ENCODE results near the gene RASL11B.

RASL11B gene

GRCh38 chr4:52853351-52853750, 8.8 kb upstream of the RASL11B start:
- no peak overlapping the region for H3K27ac ChIP-seq
- no peak for TF ChIP-seq CTCF (IDR thresholded peaks at IDR 0.05)
- no peak for TF ChIP-seq ZFX (IDR thresholded peaks at IDR 0.05; ENCODE audit: borderline replicate concordance)

DNA sequence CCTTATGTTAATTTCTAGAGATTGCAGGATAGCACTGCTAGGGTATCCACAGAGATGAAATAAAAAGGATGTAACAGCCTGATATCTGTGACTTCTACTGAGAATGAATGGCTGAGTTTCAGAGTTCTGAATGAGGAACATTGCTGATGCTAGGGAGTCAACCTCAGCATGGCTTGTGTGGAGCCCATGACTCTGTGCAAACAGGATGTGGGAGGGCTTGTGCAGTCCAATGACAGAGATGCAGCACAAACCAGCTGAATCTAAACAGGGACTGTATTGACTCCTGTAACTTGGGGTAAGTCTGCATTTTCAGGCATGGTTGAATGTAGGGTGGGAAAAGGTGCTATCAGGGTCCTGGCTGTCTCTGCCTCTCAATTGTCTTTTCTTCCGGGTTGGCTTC, 5.3 kb upstream of the RASL11B start:
- TF ChIP-seq CTCF (IDR thresholded peaks at IDR 0.05) (no peak), ZFX (IDR thresholded peaks at IDR 0.05; ENCODE audit: borderline replicate concordance) (no peak)
- no peak overlapping the region for H3K27ac ChIP-seq

DNA sequence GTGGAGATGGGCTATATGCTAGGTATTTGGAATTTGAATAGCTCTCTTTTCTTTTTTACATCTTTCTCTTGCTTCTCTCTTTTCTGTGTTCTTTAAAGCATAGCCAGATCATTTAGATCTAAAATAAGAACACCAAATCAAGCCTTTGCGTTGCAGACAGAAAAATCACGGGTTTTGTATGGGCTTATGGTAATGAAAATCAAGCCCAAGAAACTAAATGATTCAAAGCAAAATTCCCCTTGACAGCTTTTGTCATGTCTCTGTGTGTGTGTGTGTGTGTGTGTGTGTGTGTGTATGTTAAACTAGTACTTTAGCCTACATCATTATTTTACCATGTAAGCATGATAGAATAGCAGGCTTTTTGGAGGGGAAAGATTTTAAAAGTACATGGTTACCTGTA, 1.8 kb upstream of the RASL11B start:
- TF ChIP-seq ZFX (IDR thresholded peaks at IDR 0.05; ENCODE audit: borderline replicate concordance) = no peak
- no peak for TF ChIP-seq CTCF (IDR thresholded peaks at IDR 0.05)
- H3K27ac ChIP-seq = no peak overlapping the region

DNA sequence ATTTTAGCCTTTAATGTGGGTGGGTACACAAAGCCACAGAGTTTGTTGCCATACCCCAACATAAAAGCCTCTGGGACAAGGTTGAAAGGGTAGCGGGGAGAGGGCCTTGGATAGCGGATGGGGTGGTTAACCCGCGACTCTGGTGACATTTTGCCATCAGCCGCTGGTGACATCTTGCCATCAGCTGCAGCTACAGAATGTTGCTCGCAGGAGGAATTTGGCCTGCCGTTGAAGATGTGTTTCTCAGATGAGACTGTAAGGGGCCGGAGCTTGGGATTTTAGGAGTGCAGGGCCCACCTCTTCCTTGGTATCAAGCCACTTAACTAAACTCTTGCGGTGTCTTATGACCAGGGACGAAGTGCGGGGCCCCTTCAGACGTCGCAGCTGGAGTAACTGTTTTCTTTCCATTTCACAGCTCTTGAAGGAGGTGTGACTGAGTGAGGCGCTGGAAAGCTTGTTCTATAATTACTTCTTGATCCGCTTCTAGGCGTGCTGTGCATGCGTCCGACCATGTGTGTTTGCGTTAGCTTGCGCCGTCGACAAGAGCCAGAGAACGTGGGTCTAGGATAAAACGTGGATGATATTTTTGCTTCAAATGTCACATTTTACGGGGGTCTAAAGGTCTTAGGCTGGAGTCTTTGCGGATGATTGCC, 820 bp upstream of the RASL11B start:
- TF ChIP-seq CTCF (IDR thresholded peaks at IDR 0.05) (no peak), ZFX (IDR thresholded peaks at IDR 0.05; ENCODE audit: borderline replicate concordance) (no peak)
- H3K27ac ChIP-seq = no peak overlapping the region

DNA sequence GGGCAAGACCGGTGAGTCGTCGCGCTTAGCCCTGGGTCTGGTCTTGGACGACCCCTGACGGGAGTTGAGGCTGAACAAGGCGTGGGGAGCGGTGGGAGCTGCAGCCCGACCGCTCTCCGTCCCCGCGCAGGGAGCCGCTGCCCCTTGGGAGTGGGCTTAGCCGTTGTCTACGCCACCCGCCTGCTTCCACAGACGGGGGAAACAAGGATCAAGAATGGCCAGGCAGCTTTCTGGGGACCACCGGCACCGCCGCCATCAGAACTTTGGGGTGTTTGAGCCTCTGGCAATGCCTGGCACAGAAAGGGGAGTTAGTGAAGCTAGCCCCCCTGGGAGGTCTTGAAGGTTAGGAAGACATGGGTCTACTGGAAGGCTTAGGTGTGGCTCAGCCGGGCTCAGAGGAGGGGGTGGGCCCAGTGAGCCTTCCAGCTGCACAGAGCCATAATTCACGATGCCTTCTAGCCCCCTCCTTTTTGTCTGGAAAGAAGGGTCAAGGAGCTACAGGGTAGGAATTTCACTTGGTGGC, 583 bp downstream of the RASL11B start:
- no peak overlapping the region for H3K27ac ChIP-seq

GRCh38 chr4:52863324-52863723, 1.2 kb downstream of the RASL11B start:
- no peak overlapping the region for H3K27ac ChIP-seq
- TF ChIP-seq CTCF (IDR thresholded peaks at IDR 0.05) (no peak), ZFX (IDR thresholded peaks at IDR 0.05; ENCODE audit: borderline replicate concordance) (no peak)

More for the DNA sequence above, 583 bp downstream of the RASL11B start:
- TF ChIP-seq ZFX (IDR thresholded peaks at IDR 0.05; ENCODE audit: borderline replicate concordance) (no peak), CTCF (IDR thresholded peaks at IDR 0.05) (no peak)

DNA sequence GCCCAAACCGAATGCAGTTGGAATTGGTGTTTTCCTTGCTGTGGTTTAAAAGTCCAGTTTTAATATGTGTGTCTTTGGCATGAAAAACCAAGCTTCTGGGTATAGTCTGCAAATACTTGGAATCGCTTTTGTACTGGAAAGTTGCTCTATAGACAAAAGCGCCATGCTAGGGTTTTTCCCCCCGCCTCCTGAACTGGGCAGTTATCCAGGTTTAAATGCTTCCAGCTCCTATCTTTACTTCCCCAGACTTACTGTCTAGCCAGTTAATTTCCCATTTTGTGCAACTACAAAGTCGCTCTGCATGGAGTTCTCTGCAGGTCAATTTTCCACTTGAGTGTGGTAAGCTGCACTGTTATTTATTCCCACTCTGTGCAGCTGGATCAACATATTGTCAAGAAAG, 2.7 kb downstream of the RASL11B start:
- no peak for TF ChIP-seq CTCF (IDR thresholded peaks at IDR 0.05)
- TF ChIP-seq ZFX (IDR thresholded peaks at IDR 0.05; ENCODE audit: borderline replicate concordance) = no peak
- H3K27ac ChIP-seq = no peak overlapping the region
